Astrocyte (in vitro differentiated cells and primary cell): ENCODE measurements around the gene INPP5E. TPM values are rescaled to one million over a fixed set of nuclear protein-coding genes. Genes with fewer than 3 reads are reported as not detected.

ENCODE experiments used
- DNase-seq: peaks from one replicate; pipeline ENCODE4 v3.0.0-alpha.2; 2010; ENCODE audit warnings: low read depth
- FAIRE-seq: peaks from 2 replicates; lab custom pipeline; 2011; peaks lifted over from hg19 to GRCh38; lab: Jason Lieb, UNC
- H2AFZ ChIP-seq: 2 replicates; pipeline ENCODE4 v1.6.0; 2012; ENCODE audit warnings: low read depth, low read length, inconsistent platforms
- H3K27ac ChIP-seq: 2 replicates; pipeline ENCODE4 v1.5.1; 2011; ENCODE audit warnings: low read depth, low read length, inconsistent platforms
- H3K27me3 ChIP-seq: 2 replicates; pipeline ENCODE4 v1.6.0; 2011; ENCODE audit warnings: low read length, inconsistent platforms; ENCODE audit not compliant: insufficient read depth
- H3K36me3 ChIP-seq: 2 replicates; pipeline ENCODE4 v1.5.1; 2011; ENCODE audit warnings: low read length, inconsistent platforms; ENCODE audit not compliant: insufficient read depth
- H3K4me1 ChIP-seq: 2 replicates; pipeline ENCODE4 v1.5.1; 2011; ENCODE audit warnings: low read length, inconsistent platforms; ENCODE audit not compliant: insufficient read depth
- H3K4me2 ChIP-seq: 2 replicates; pipeline ENCODE4 v1.6.0; 2012; ENCODE audit warnings: low read length, inconsistent platforms
- H3K4me3 ChIP-seq: 2 replicates; pipeline ENCODE4 v1.5.1; 2011; ENCODE audit warnings: low read depth, mild to moderate bottlenecking, low read length, inconsistent platforms; ENCODE audit not compliant: insufficient read depth
- H3K79me2 ChIP-seq: 2 replicates; pipeline ENCODE4 v1.6.0; 2012; ENCODE audit warnings: mild to moderate bottlenecking, low read length, inconsistent platforms; ENCODE audit not compliant: insufficient read depth
- H3K9ac ChIP-seq: 2 replicates; pipeline ENCODE4 v1.6.0; 2012; ENCODE audit warnings: mild to moderate bottlenecking, low read length, inconsistent platforms
- H3K9me3 ChIP-seq: 2 replicates; pipeline ENCODE4 v1.5.1; 2012; ENCODE audit warnings: low read depth, mild to moderate bottlenecking, low read length, inconsistent platforms; ENCODE audit not compliant: insufficient read depth
- H4K20me1 ChIP-seq: 2 replicates; pipeline ENCODE4 v1.6.0; 2012; ENCODE audit warnings: low read length, inconsistent platforms; ENCODE audit not compliant: insufficient read depth
- H3K27ac Mint-ChIP-seq: one replicate; pipeline ENCODE4 v1.8.0; 2021; ENCODE audit warnings: mild to moderate bottlenecking, mixed read lengths; ENCODE audit not compliant: unreplicated experiment
- H3K27me3 Mint-ChIP-seq: one replicate; pipeline ENCODE4 v1.8.0; 2021; ENCODE audit warnings: low read depth, mixed read lengths; ENCODE audit not compliant: unreplicated experiment
- H3K36me3 Mint-ChIP-seq: one replicate; pipeline ENCODE4 v1.8.0; 2021; ENCODE audit warnings: low read depth, mixed read lengths; ENCODE audit not compliant: unreplicated experiment
- H3K4me1 Mint-ChIP-seq: one replicate; pipeline ENCODE4 v1.8.0; 2021; ENCODE audit warnings: low read depth, mixed read lengths; ENCODE audit not compliant: unreplicated experiment
- H3K4me3 Mint-ChIP-seq: one replicate; pipeline ENCODE4 v1.8.0; 2021; ENCODE audit warnings: mild to moderate bottlenecking, moderate library complexity, mixed read lengths; ENCODE audit not compliant: unreplicated experiment
- H3K9me3 Mint-ChIP-seq: one replicate; pipeline ENCODE4 v1.8.0; 2021; ENCODE audit warnings: mild to moderate bottlenecking, mixed read lengths; ENCODE audit not compliant: unreplicated experiment
- EZH2 ChIP-seq: IDR thresholded peaks from 2 replicates; pipeline ENCODE4 v1.6.1; 2012; ENCODE audit warnings: mild to moderate bottlenecking, low read length, inconsistent platforms; ENCODE audit not compliant: insufficient read depth
- total RNA-seq: library from RNA; stranded (reverse); gene quantifications from 2 replicates; pipeline ENCODE4 v1.2.1, GENCODE V29; 2021
- TF ChIP-seq, protein P1 (sequence below): IDR thresholded peaks from 2 replicates; pipeline ENCODE4 v1.5.1; 2011; ENCODE audit warnings: low read depth, mild to moderate bottlenecking, inconsistent platforms, low read length, moderate library complexity; ENCODE audit not compliant: insufficient read depth

The INPP5E gene
- total RNA-seq, 1 donor from 2014 or later = 13.2 TPM

DNA sequence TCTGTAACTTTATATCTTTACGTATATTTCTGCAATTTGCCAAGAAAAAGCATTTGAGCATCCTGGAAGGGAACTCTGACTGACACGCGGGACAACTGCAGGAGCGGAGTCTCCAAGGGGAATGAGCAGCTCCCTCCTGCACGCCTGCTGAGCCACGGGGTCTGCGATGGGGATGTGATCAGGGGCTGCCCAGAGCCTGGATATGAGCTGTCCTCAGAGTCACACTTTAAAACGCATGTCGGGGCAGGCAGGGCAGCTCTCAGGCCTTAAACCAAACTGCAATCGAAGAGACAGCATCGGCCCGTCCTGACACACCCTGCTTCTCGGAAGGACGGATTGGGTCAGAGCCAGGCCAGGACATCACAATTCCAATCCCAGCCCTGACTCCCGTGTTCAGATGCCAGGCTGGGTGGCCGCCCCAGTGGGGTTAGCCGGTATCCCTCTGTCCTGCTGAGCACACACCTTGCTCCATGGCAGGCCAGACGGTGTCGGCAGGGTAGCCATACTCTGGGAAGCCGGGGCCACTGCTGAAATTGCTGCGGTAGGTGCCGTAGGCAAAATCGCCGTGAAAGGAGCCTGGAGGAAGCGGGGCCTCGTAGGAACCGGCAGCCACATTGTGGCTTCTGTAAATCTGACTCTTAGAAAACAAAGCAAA is 26.0 kb upstream of the INPP5E start:
- Histone ChIP-seq H3K27me3 (no peaks in the 10 kb centered on the region), H3K4me2 (no peak overlapping the region), H4K20me1 (peaks cover 86% of the 10 kb centered on the region), H3K9ac (no peak overlapping the region), H3K9me3 (no peaks in the 10 kb centered on the region), H3K79me2 (peaks cover 67% of the 10 kb centered on the region), H3K36me3 (peaks cover 57% of the 10 kb centered on the region), H3K4me3 (no peak overlapping the region), H2AFZ (no peak overlapping the region), H3K4me1 (no peaks in the 10 kb centered on the region), H3K27ac (no peak overlapping the region)
- TF ChIP-seq EZH2 = no peak
- TF ChIP-seq, protein P1, sequence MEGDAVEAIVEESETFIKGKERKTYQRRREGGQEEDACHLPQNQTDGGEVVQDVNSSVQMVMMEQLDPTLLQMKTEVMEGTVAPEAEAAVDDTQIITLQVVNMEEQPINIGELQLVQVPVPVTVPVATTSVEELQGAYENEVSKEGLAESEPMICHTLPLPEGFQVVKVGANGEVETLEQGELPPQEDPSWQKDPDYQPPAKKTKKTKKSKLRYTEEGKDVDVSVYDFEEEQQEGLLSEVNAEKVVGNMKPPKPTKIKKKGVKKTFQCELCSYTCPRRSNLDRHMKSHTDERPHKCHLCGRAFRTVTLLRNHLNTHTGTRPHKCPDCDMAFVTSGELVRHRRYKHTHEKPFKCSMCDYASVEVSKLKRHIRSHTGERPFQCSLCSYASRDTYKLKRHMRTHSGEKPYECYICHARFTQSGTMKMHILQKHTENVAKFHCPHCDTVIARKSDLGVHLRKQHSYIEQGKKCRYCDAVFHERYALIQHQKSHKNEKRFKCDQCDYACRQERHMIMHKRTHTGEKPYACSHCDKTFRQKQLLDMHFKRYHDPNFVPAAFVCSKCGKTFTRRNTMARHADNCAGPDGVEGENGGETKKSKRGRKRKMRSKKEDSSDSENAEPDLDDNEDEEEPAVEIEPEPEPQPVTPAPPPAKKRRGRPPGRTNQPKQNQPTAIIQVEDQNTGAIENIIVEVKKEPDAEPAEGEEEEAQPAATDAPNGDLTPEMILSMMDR = no peak
- H3K9me3 Mint-ChIP-seq = no peaks in the 10 kb centered on the region
- no peak overlapping the region for H3K4me3 Mint-ChIP-seq
- H3K27ac Mint-ChIP-seq = no peak overlapping the region
- H3K4me1 Mint-ChIP-seq = no peaks in the 10 kb centered on the region
- FAIRE-seq = no peak
- peaks cover 7% of the 10 kb centered on the region for H3K36me3 Mint-ChIP-seq
- DNase-seq = no peak
- H3K27me3 Mint-ChIP-seq = no peaks in the 10 kb centered on the region

DNA sequence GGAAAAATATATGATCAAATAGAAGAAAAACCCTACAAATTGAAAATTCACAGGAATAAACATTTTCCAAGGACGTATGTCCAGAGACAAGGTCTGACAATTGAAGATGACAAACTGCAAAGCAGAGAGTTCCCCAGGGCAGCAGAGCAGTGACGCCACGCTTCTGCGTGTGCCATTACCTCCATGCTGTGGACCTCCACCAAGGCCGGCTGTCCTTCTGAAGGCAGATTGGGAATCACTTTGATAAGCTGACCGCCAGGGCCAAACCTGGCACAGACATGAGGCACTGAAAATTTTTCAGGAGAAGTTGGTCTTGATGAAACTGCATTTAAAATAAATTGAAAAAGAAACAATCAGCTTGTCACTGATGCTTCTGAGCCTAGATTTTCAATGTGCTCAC is 24.6 kb upstream of the INPP5E start:
- Mint-ChIP-seq H3K27ac (no peak overlapping the region), H3K4me1 (no peaks in the 10 kb centered on the region), H3K9me3 (no peaks in the 10 kb centered on the region), H3K27me3 (no peaks in the 10 kb centered on the region), H3K36me3 (peaks cover 9% of the 10 kb centered on the region), H3K4me3 (no peak overlapping the region)
- H3K4me1 ChIP-seq = no peaks in the 10 kb centered on the region
- no peak overlapping the region for H3K4me2 ChIP-seq
- H4K20me1 ChIP-seq = peaks cover 81% of the 10 kb centered on the region
- DNase-seq = no peak
- H3K27me3 ChIP-seq = no peaks in the 10 kb centered on the region
- H2AFZ ChIP-seq = no peak overlapping the region
- H3K79me2 ChIP-seq = peaks cover 53% of the 10 kb centered on the region
- H3K27ac ChIP-seq = no peak overlapping the region
- no peak overlapping the region for H3K4me3 ChIP-seq
- H3K36me3 ChIP-seq = peaks cover 60% of the 10 kb centered on the region
- H3K9ac ChIP-seq = no peak overlapping the region
- H3K9me3 ChIP-seq = no peaks in the 10 kb centered on the region
- FAIRE-seq = no peak
- TF ChIP-seq, protein P1 = no peak
- no peak for TF ChIP-seq EZH2

DNA sequence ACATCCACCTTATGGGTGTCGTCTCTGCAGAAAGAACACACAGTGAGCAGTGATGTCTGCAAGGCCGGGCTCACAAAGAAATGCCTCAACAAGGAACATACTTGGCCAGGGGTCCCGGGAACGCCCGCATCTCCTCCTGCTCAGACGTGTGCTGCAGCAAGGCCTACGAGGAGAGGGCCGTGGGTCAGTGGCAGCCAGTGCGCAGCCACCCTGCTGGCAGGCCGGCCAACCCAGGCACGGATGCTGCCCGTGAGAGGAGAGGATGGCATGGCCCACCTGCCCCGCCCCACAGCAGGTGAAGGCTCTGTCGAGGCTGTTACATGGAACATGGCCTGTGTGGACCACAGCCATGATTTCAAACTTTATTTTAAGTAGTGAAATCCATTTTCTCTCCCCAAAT is 23.9 kb upstream of the INPP5E start:
- no peaks in the 10 kb centered on the region for H3K4me1 ChIP-seq
- no peaks in the 10 kb centered on the region for H3K9me3 ChIP-seq
- H3K27me3 Mint-ChIP-seq = no peaks in the 10 kb centered on the region
- peaks cover 46% of the 10 kb centered on the region for H3K79me2 ChIP-seq
- peaks cover 15% of the 10 kb centered on the region for H3K36me3 Mint-ChIP-seq
- no peak for TF ChIP-seq EZH2
- TF ChIP-seq, protein P1 = no peak
- peaks cover 60% of the 10 kb centered on the region for H3K36me3 ChIP-seq
- H3K4me3 Mint-ChIP-seq = no peak overlapping the region
- DNase-seq = no peak
- H2AFZ ChIP-seq = no peak overlapping the region
- H4K20me1 ChIP-seq = peaks cover 80% of the 10 kb centered on the region
- H3K4me2 ChIP-seq = no peak overlapping the region
- no peaks in the 10 kb centered on the region for H3K9me3 Mint-ChIP-seq
- H3K27ac ChIP-seq = no peak overlapping the region
- no peaks in the 10 kb centered on the region for H3K4me1 Mint-ChIP-seq
- H3K4me3 ChIP-seq = no peak overlapping the region
- no peak overlapping the region for H3K27ac Mint-ChIP-seq
- H3K9ac ChIP-seq = no peak overlapping the region
- no peak for FAIRE-seq
- no peaks in the 10 kb centered on the region for H3K27me3 ChIP-seq
